Activated T-helper 1 cell treated with anti-CD3 and anti-CD28 coated beads, Interleukin-12 subunit alpha, Interleukin-12 subunit beta, Interleukin-2, Interleukin-4 antibody, amounts not matched to agents 30 ng/mL and 10 ng/mL and 1 ng/mL, durations not matched to agents 14 hours and 24 hours and 36 hours (primary cell): ENCODE measurements around the gene MINDY3. TPM values are rescaled to one million over a fixed set of nuclear protein-coding genes. Genes with fewer than 3 reads are reported as not detected.
"Not testable (repeated sequence)": the region's sequence is repeated elsewhere in the genome, so short reads cannot be mapped to it uniquely, and the experiment has no call there.

Experiments
- DNase-seq: peaks from one replicate; pipeline ENCODE4 v3.0.0; 2021; ENCODE audit warnings: low spot score
- H3K27ac Mint-ChIP-seq: one replicate; pipeline ENCODE4 v1.8.0; 2021; ENCODE audit warnings: mild to moderate bottlenecking, mixed read lengths
- H3K27me3 Mint-ChIP-seq: one replicate; pipeline ENCODE4 v1.8.0; 2022; ENCODE audit warnings: mild to moderate bottlenecking, moderate library complexity, mixed read lengths; ENCODE audit not compliant: insufficient read depth
- H3K36me3 Mint-ChIP-seq: one replicate; pipeline ENCODE4 v1.8.0; 2021; ENCODE audit warnings: low read depth, mixed read lengths
- H3K4me1 Mint-ChIP-seq: one replicate; pipeline ENCODE4 v1.8.0; 2021; ENCODE audit warnings: low read depth, mixed read lengths
- H3K4me3 Mint-ChIP-seq: one replicate; pipeline ENCODE4 v1.8.0; 2021; ENCODE audit warnings: mild to moderate bottlenecking, moderate library complexity, mixed read lengths
- H3K9me3 Mint-ChIP-seq: one replicate; pipeline ENCODE4 v1.8.0; 2021; ENCODE audit warnings: mixed read lengths
- intact Hi-C: fragments of 100-400 bp; cut with micrococcal nuclease; formaldehyde crosslinking; loops from one replicate; pipeline ENCODE4 v1.15.1; 2024
- total RNA-seq: library from RNA; stranded (reverse); gene quantifications from 2 replicates; pipeline ENCODE4 v1.2.3, GENCODE V29; 2022

The MINDY3 gene
- total RNA-seq, 1 donor from 2014 or later: 14.5 TPM

- H3K4me1 Mint-ChIP-seq: no peaks in the 10 kb centered on the region
- no peak overlapping the region for H3K4me3 Mint-ChIP-seq
- H3K27ac Mint-ChIP-seq: no peak overlapping the region
- H3K27me3 Mint-ChIP-seq: no peaks in the 10 kb centered on the region
- H3K9me3 Mint-ChIP-seq: peaks cover 7% of the 10 kb centered on the region
- DNase-seq: no peak
- intact Hi-C loops: no loop called here
- peaks cover 25% of the 10 kb centered on the region for H3K36me3 Mint-ChIP-seq
These were observed 79.8 kb downstream of the MINDY3 start for GRCh38 chr10:15780353-15781135.

GRCh38 chr10:15775513-15775912, 84.8 kb downstream of the MINDY3 start:
- intact Hi-C loops: no loop called here
- no peak overlapping the region for H3K27ac Mint-ChIP-seq
- no peaks in the 10 kb centered on the region for H3K27me3 Mint-ChIP-seq
- H3K9me3 Mint-ChIP-seq: peaks cover 13% of the 10 kb centered on the region
- peaks cover 15% of the 10 kb centered on the region for H3K36me3 Mint-ChIP-seq
- no peak overlapping the region for H3K4me3 Mint-ChIP-seq
- H3K4me1 Mint-ChIP-seq: no peaks in the 10 kb centered on the region
- no peak for DNase-seq

DNA sequence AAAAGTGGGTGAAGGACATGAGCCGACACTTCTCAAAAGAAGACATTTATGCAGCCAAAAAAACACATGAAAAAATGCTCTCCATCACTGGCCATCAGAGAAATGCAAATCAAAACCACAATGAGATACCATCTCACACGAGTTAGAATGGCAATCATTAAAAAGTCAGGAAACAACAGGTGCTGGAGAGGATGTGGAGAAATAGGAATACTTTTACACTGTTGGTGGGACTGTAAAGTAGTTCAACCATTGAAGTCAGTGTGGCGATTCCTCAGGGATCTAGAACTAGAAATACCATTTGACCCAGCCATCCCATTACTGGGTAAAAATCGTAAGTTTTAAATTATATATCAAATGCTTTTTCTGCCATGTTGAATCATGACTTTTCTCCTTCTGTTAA, 85.8 kb downstream of the MINDY3 start:
- DNase-seq, H3K4me3 Mint-ChIP-seq, intact Hi-C loops, H3K27me3 Mint-ChIP-seq, H3K4me1 Mint-ChIP-seq, H3K27ac Mint-ChIP-seq: not testable (repeated sequence)
- peaks cover 13% of the 10 kb centered on the region for H3K9me3 Mint-ChIP-seq
- peaks cover 15% of the 10 kb centered on the region for H3K36me3 Mint-ChIP-seq

DNA sequence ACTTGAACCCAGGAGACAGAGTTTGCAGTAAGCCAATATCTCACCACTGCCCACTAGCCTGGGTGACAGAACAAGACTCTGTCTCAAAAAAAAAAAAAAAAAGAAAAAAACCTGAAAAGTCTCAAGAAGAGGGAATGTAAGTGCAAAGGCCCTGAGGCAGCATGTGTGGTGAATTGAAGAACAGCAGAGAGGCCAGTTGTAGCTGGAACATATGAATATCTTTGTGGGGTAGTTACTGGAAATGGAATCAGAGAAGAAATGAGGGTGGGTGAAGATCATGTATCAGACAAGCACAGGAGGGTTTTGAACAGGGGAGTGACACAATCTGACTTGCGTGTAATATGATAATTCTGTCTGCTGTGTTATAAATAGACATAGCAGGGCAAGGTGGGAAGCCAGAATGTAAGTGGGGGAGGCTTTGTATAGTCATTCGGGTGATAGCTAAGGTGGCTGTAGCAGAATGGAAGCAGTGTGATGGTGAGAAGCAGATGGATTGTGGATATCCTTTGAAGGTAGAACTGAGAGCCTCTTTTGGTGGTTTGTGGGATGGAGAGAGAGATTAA, 95.3 kb downstream of the MINDY3 start:
- DNase-seq: no peak
- H3K27ac Mint-ChIP-seq: no peak overlapping the region
- no peaks in the 10 kb centered on the region for H3K4me1 Mint-ChIP-seq
- H3K36me3 Mint-ChIP-seq: no peaks in the 10 kb centered on the region
- intact Hi-C loops: no loop called here
- no peaks in the 10 kb centered on the region for H3K27me3 Mint-ChIP-seq
- H3K4me3 Mint-ChIP-seq: no peak overlapping the region
- no peaks in the 10 kb centered on the region for H3K9me3 Mint-ChIP-seq

GRCh38 chr10:15763006-15763405, 97.3 kb downstream of the MINDY3 start:
- peaks cover 4% of the 10 kb centered on the region for H3K27me3 Mint-ChIP-seq
- no peak overlapping the region for H3K4me3 Mint-ChIP-seq
- no peak for DNase-seq
- no peaks in the 10 kb centered on the region for H3K4me1 Mint-ChIP-seq
- intact Hi-C loops: no loop called here
- H3K9me3 Mint-ChIP-seq: no peaks in the 10 kb centered on the region
- H3K36me3 Mint-ChIP-seq: no peaks in the 10 kb centered on the region
- no peak overlapping the region for H3K27ac Mint-ChIP-seq

DNA sequence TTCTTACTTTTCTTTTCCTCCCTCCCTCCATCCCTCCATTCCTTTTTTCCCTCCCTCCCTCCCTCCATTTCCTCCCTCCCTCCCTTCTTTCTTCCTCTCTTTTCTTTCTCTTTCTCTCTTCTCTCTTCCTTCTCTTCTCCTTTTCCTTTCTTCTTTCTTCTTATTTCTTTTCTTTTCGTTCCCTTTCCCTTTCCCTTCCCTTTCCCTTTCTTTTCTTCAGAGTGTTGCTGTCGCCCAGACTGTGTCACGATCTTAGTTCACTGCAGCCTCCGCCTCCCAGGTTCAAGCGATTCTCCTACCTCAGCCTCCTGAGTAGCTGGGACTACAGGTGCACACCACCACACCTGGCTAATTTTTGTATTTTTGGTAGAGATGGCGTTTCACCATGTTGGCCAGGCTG, 98.1 kb downstream of the MINDY3 start:
- H3K27ac Mint-ChIP-seq, H3K36me3 Mint-ChIP-seq, H3K9me3 Mint-ChIP-seq, H3K4me1 Mint-ChIP-seq, H3K4me3 Mint-ChIP-seq, intact Hi-C loops, DNase-seq, H3K27me3 Mint-ChIP-seq: not testable (repeated sequence)

- H3K27me3 Mint-ChIP-seq, H3K36me3 Mint-ChIP-seq, intact Hi-C loops, H3K9me3 Mint-ChIP-seq, H3K27ac Mint-ChIP-seq, DNase-seq, H3K4me1 Mint-ChIP-seq, H3K4me3 Mint-ChIP-seq: not testable (repeated sequence)
These were observed 99.1 kb downstream of the MINDY3 start for GRCh38 chr10:15761224-15761623.

GRCh38 chr10:15760681-15761080, 99.6 kb downstream of the MINDY3 start:
- no peaks in the 10 kb centered on the region for H3K36me3 Mint-ChIP-seq
- no peak for DNase-seq
- no peaks in the 10 kb centered on the region for H3K4me1 Mint-ChIP-seq
- intact Hi-C loops: no loop called here
- H3K27me3 Mint-ChIP-seq: peaks cover 4% of the 10 kb centered on the region
- no peak overlapping the region for H3K4me3 Mint-ChIP-seq
- H3K9me3 Mint-ChIP-seq: no peaks in the 10 kb centered on the region
- no peak overlapping the region for H3K27ac Mint-ChIP-seq

DNA sequence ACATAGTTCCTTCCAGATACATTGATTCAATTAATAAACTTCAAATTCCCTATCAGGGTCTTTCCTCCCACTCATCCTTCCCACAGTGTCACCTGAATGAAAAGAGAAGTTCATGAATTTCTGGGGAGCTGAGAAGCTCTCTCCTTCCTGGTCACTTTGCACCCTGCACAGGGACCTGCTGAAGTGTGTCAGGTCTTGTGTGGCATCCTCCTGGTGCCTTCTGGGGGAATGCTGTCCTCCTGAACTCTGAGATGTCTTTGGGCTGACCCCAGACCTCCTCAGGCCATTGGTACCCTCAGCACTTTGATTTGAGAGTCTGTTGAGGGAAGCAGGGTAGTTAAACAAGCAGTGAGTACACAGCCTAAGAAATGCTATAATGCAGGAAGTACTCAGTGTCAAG, 101.0 kb downstream of the MINDY3 start:
- Mint-ChIP-seq H3K36me3 (no peaks in the 10 kb centered on the region), H3K27ac (no peak overlapping the region), H3K4me1 (no peaks in the 10 kb centered on the region), H3K27me3 (peaks cover 4% of the 10 kb centered on the region), H3K9me3 (no peaks in the 10 kb centered on the region), H3K4me3 (no peak overlapping the region)
- DNase-seq: no peak
- intact Hi-C loops: no loop called here

GRCh38 chr10:15758618-15759017, 101.7 kb downstream of the MINDY3 start:
- Mint-ChIP-seq H3K4me1 (no peaks in the 10 kb centered on the region), H3K27me3 (peaks cover 6% of the 10 kb centered on the region), H3K4me3 (no peak overlapping the region), H3K27ac (no peak overlapping the region), H3K9me3 (no peaks in the 10 kb centered on the region), H3K36me3 (no peaks in the 10 kb centered on the region)
- DNase-seq: no peak
- intact Hi-C loops: no loop called here

GRCh38 chr10:15754937-15755336, 105.4 kb downstream of the MINDY3 start:
- no peaks in the 10 kb centered on the region for H3K9me3 Mint-ChIP-seq
- no peak overlapping the region for H3K27ac Mint-ChIP-seq

DNA sequence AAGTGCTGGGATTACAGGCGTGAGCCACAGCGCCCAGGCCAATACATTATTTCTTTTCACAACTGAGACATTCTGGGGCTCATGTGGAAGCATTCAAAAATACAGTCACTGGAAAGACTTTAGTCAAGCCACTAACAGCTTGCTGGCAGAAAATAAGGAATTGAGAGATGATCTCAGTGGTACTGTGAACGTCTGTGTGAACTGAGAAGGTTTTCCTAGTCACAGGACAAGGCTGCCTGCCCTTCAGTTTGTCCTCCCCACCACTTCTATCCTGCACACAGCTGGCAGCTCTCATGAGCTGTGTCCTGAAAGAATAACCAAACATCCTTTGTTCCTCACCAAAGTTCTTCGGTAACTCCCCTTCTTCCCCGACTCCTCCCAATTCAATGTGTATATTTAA, 109.3 kb downstream of the MINDY3 start:
- no peak overlapping the region for H3K27ac Mint-ChIP-seq
- no peak for DNase-seq
- intact Hi-C loops: no loop called here
- no peaks in the 10 kb centered on the region for H3K4me1 Mint-ChIP-seq
- no peaks in the 10 kb centered on the region for H3K36me3 Mint-ChIP-seq
- peaks cover 2% of the 10 kb centered on the region for H3K27me3 Mint-ChIP-seq
- H3K4me3 Mint-ChIP-seq: no peak overlapping the region
- H3K9me3 Mint-ChIP-seq: no peaks in the 10 kb centered on the region

More at GRCh38 chr10:15754937-15755336, 105.4 kb downstream of the MINDY3 start:
- H3K4me1 Mint-ChIP-seq: no peaks in the 10 kb centered on the region
- no peaks in the 10 kb centered on the region for H3K36me3 Mint-ChIP-seq
- H3K27me3 Mint-ChIP-seq: peaks cover 6% of the 10 kb centered on the region
- intact Hi-C loops: no loop called here
- no peak overlapping the region for H3K4me3 Mint-ChIP-seq
- DNase-seq: no peak

GRCh38 chr10:15748126-15748525, 112.2 kb downstream of the MINDY3 start:
- Mint-ChIP-seq H3K4me3 (no peak overlapping the region), H3K27me3 (peaks cover 4% of the 10 kb centered on the region), H3K4me1 (no peaks in the 10 kb centered on the region), H3K27ac (no peak overlapping the region), H3K36me3 (no peaks in the 10 kb centered on the region), H3K9me3 (no peaks in the 10 kb centered on the region)
- no peak for DNase-seq
- intact Hi-C loops: no loop called here
